HEK293 (cell line): ENCODE data around the gene RNF187.

Source experiments
- CTCF ChIA-PET: fragments of 350-600 bp; formaldehyde crosslinking; extraction: SDS; loops from one replicate; lab custom pipeline; 2021; ENCODE audit warnings: antibody characterized with exemption; lab: Yijun Ruan, JAX
- POLR2A ChIA-PET: fragments of 300-600 bp; formaldehyde crosslinking; extraction: SDS; loops from one replicate; lab custom pipeline; 2020; ENCODE audit warnings: antibody characterized with exemption, inconsistent platforms; lab: Yijun Ruan, JAX
- H3K27ac ChIP-seq: fragments of 200-500 bp; sonication (Bioruptor generic); 2 replicates; pipeline ENCODE4 v1.5.1; 2014; ENCODE audit warnings: low read depth, low read length, control low read depth, inconsistent platforms; ENCODE audit errors: extremely low read depth
- H3K36me3 ChIP-seq, 2 experiments: fragments of 200-500 bp in 1 of 2; sonication (Bioruptor generic) in 1 of 2; 1 replicate in 1 of 2; 2 replicates in 1 of 2; pipeline ENCODE4 v1.5.1; 2014 to 2017; ENCODE audit warnings: inconsistent platforms in 2 of 2, low read length in 2 of 2; ENCODE audit not compliant: control insufficient read depth in 2 of 2, insufficient read depth in 1 of 2
- H3K4me1 ChIP-seq: fragments of 200-500 bp; sonication (Bioruptor generic); 2 replicates; pipeline ENCODE4 v1.5.1; 2014; ENCODE audit warnings: mild to moderate bottlenecking, low read length, inconsistent platforms; ENCODE audit not compliant: control insufficient read depth, insufficient read depth
- H3K4me3 ChIP-seq: 2 replicates; pipeline ENCODE4 v1.5.1; 2011; ENCODE audit warnings: low read depth, mild to moderate bottlenecking, control low read depth, low read length, moderate library complexity
- H3K9me3 ChIP-seq: fragments of 200-500 bp; sonication (Bioruptor generic); 2 replicates; pipeline ENCODE4 v1.5.1; 2014; ENCODE audit warnings: low read depth, low read length, inconsistent platforms; ENCODE audit not compliant: control insufficient read depth, insufficient read depth
- KLF10 ChIP-seq: fragments of 450-650 bp; IDR thresholded peaks from 2 replicates; pipeline ENCODE4 v1.5.1; 2018; ENCODE audit warnings: missing biosample characterization, mild to moderate bottlenecking, missing genetic modification characterization
- PRDM10 ChIP-seq: fragments of 450-650 bp; formaldehyde crosslinking; IDR thresholded peaks from 2 replicates; pipeline ENCODE4 v1.5.1; 2016; ENCODE audit warnings: missing biosample characterization, missing genetic modification characterization
- SP7 ChIP-seq: fragments of 450-650 bp; formaldehyde crosslinking; IDR thresholded peaks from 2 replicates; pipeline ENCODE4 v1.5.1; 2016; ENCODE audit warnings: missing biosample characterization, missing genetic modification characterization
- TSHZ1 ChIP-seq: fragments of 450-650 bp; formaldehyde crosslinking; IDR thresholded peaks from 2 replicates; pipeline ENCODE4 v1.5.1; 2016; ENCODE audit warnings: missing biosample characterization, missing genetic modification characterization, borderline replicate concordance
- ZBTB20 ChIP-seq: fragments of 450-650 bp; formaldehyde crosslinking; IDR thresholded peaks from 2 replicates; pipeline ENCODE4 v1.5.1; 2016; ENCODE audit warnings: missing biosample characterization, missing genetic modification characterization
- ZBTB21 ChIP-seq: fragments of 450-650 bp; formaldehyde crosslinking; IDR thresholded peaks from 2 replicates; pipeline ENCODE4 v1.5.1; 2017; ENCODE audit warnings: missing biosample characterization, missing genetic modification characterization
- ZFHX2 ChIP-seq: fragments of 450-650 bp; formaldehyde crosslinking; conservative IDR thresholded peaks from 2 replicates; pipeline ENCODE4 v1.5.1; 2016; ENCODE audit warnings: missing biosample characterization, missing genetic modification characterization
- ZNF16 ChIP-seq: fragments of 450-650 bp; formaldehyde crosslinking; IDR thresholded peaks from 2 replicates; pipeline ENCODE4 v1.5.1; 2016; ENCODE audit warnings: low read depth, missing biosample characterization, missing genetic modification characterization
- ZNF223 ChIP-seq: fragments of 450-650 bp; formaldehyde crosslinking; IDR thresholded peaks from 2 replicates; pipeline ENCODE4 v1.5.1; 2016; ENCODE audit warnings: missing biosample characterization, missing genetic modification characterization
- ZNF433 ChIP-seq: fragments of 450-650 bp; formaldehyde crosslinking; IDR thresholded peaks from 2 replicates; pipeline ENCODE4 v1.5.1; 2016; ENCODE audit warnings: missing biosample characterization, missing genetic modification characterization, low read depth
- ZNF521 ChIP-seq: fragments of 450-650 bp; formaldehyde crosslinking; IDR thresholded peaks from 2 replicates; pipeline ENCODE4 v1.5.1; 2017; ENCODE audit warnings: missing biosample characterization, mild to moderate bottlenecking, missing genetic modification characterization
- ZNF571 ChIP-seq: fragments of 450-650 bp; formaldehyde crosslinking; IDR thresholded peaks from 2 replicates; pipeline ENCODE4 v1.5.0; 2017; ENCODE audit warnings: missing biosample characterization, missing genetic modification characterization
- ZNF610 ChIP-seq: fragments of 450-650 bp; formaldehyde crosslinking; IDR thresholded peaks from 2 replicates; pipeline ENCODE4 v1.5.1; 2016; ENCODE audit warnings: missing biosample characterization, missing genetic modification characterization, borderline replicate concordance
- ZNF626 ChIP-seq: fragments of 450-650 bp; sonication (Bioruptor Pico); formaldehyde crosslinking; IDR thresholded peaks from 2 replicates; pipeline ENCODE4 v1.5.1; 2018; ENCODE audit warnings: missing biosample characterization, missing genetic modification characterization, inconsistent platforms
- ZNF639 ChIP-seq: fragments of 450-650 bp; formaldehyde crosslinking; IDR thresholded peaks from 2 replicates; pipeline ENCODE4 v1.5.1; 2016; ENCODE audit warnings: missing biosample characterization, missing genetic modification characterization
- ZSCAN5A ChIP-seq: fragments of 450-650 bp; formaldehyde crosslinking; IDR thresholded peaks from 2 replicates; pipeline ENCODE4 v1.5.1; 2016; ENCODE audit warnings: missing biosample characterization, missing genetic modification characterization

RNF187 gene

GRCh38 chr1:228511546-228512445, 24.6 kb downstream of the RNF187 start (continued):
- TF ChIP-seq ZNF433 (tag by site-specific recombination) (no peak), ZSCAN5A (no peak), ZNF639 (tag by site-specific recombination) (no peak), SP7 (tag by site-specific recombination) (no peak)

- H3K9me3 ChIP-seq, result no peaks in the 10 kb centered on the region
- CTCF ChIA-PET, result interaction anchor here (1.1 to 3.4 kb wide), 3 partner anchors 11 to 508 kb away, joined by 3 to 23 read pairs (median 7); no protein-coding TSS in a partner anchor
- TF ChIP-seq PRDM10 (tag by site-specific recombination), result no peak
- TF ChIP-seq ZBTB21, result no peak
- TF ChIP-seq ZNF610, result no peak
- no peak for TF ChIP-seq TSHZ1 (tag by site-specific recombination)
- TF ChIP-seq KLF10 (tag by site-specific recombination), result no peak
- TF ChIP-seq ZNF223 (tag by site-specific recombination), result no peak
- no peak for TF ChIP-seq ZNF16
- TF ChIP-seq ZNF571 (tag by site-specific recombination), result no peak
- no peak for TF ChIP-seq ZNF521
- no peak for TF ChIP-seq ZFHX2 (tag by site-specific recombination)
- TF ChIP-seq ZBTB20 (tag by site-specific recombination), result no peak
- no peak for TF ChIP-seq ZNF626
- H3K36me3 ChIP-seq, result no peaks in the 10 kb centered on the region
- H3K27ac ChIP-seq, result no peak overlapping the region
- H3K4me3 ChIP-seq, result no peak overlapping the region
- POLR2A ChIA-PET, result no interaction called here
- no peaks in the 10 kb centered on the region for H3K4me1 ChIP-seq
These were observed 25.6 kb downstream of the RNF187 start for GRCh38 chr1:228512781-228513198.
